Osteocyte (in vitro differentiated cells): Measurements from ENCODE around the gene SFR1. TPM values are rescaled to one million over a fixed set of nuclear protein-coding genes. Genes with fewer than 3 reads are reported as not detected.

ENCODE experiments used
- DNase-seq: peaks from one replicate; pipeline ENCODE4 v3.0.0; 2021; ENCODE audit warnings: mixed read lengths; ENCODE audit not compliant: unreplicated experiment; ENCODE audit errors: extremely low spot score
- H3K27ac Mint-ChIP-seq: one replicate; pipeline ENCODE4 v1.8.0; 2021; ENCODE audit warnings: mild to moderate bottlenecking, mixed read lengths; ENCODE audit not compliant: unreplicated experiment
- H3K27me3 Mint-ChIP-seq: one replicate; pipeline ENCODE4 v1.8.0; 2021; ENCODE audit warnings: mixed read lengths; ENCODE audit not compliant: unreplicated experiment
- H3K36me3 Mint-ChIP-seq: one replicate; pipeline ENCODE4 v1.8.0; 2021; ENCODE audit warnings: mixed read lengths; ENCODE audit not compliant: unreplicated experiment
- H3K4me1 Mint-ChIP-seq: one replicate; pipeline ENCODE4 v1.8.0; 2021; ENCODE audit warnings: mixed read lengths; ENCODE audit not compliant: unreplicated experiment
- H3K4me3 Mint-ChIP-seq: one replicate; pipeline ENCODE4 v1.8.0; 2021; ENCODE audit warnings: mild to moderate bottlenecking, moderate library complexity, mixed read lengths; ENCODE audit not compliant: unreplicated experiment
- H3K9me3 Mint-ChIP-seq: one replicate; pipeline ENCODE4 v1.8.0; 2021; ENCODE audit warnings: mixed read lengths; ENCODE audit not compliant: unreplicated experiment
- total RNA-seq: library from RNA; stranded (reverse); gene quantifications from 2 replicates; pipeline ENCODE4 v1.2.1, GENCODE V29; 2021
- TF ChIP-seq, protein P1 (sequence below): fragments of 200-600 bp; sonication (generic); IDR thresholded peaks from 2 replicates; pipeline ENCODE4 v1.5.0; 2021; ENCODE audit warnings: antibody characterized with exemption, mild to moderate bottlenecking, moderate library complexity

The SFR1 gene
- total RNA-seq, 1 donor from 2014 or later: 7.0 TPM

DNA sequence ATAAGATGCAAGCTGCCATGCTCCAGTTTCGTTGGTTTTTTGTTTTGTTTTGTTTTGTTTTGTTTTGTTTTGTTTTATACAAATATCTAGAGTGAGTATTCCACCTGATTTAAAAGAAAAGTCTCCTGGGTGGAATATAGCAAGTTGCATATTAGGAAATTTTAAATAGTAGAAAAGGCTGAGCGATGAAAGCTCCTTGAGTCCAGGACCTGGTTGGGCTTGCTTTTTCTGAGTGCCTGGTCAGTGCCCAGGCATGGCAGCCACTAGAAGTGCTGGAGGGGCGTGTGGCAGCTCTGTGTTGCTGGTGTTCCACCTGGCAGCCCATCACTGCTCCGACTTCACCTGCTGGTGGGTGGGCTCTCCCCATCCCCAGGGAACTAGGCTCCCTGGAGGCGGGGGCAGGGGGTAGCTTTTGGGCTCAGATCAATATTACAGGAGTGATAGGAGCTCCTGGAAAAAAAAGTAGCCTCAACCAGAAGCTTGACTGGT lies 44.3 kb upstream of the SFR1 start:
- Mint-ChIP-seq H3K9me3 (no peaks in the 10 kb centered on the region), H3K27me3 (peaks cover 6% of the 10 kb centered on the region), H3K27ac (no peak overlapping the region), H3K4me1 (no peaks in the 10 kb centered on the region), H3K4me3 (no peak overlapping the region), H3K36me3 (no peaks in the 10 kb centered on the region)
- TF ChIP-seq, protein P1, sequence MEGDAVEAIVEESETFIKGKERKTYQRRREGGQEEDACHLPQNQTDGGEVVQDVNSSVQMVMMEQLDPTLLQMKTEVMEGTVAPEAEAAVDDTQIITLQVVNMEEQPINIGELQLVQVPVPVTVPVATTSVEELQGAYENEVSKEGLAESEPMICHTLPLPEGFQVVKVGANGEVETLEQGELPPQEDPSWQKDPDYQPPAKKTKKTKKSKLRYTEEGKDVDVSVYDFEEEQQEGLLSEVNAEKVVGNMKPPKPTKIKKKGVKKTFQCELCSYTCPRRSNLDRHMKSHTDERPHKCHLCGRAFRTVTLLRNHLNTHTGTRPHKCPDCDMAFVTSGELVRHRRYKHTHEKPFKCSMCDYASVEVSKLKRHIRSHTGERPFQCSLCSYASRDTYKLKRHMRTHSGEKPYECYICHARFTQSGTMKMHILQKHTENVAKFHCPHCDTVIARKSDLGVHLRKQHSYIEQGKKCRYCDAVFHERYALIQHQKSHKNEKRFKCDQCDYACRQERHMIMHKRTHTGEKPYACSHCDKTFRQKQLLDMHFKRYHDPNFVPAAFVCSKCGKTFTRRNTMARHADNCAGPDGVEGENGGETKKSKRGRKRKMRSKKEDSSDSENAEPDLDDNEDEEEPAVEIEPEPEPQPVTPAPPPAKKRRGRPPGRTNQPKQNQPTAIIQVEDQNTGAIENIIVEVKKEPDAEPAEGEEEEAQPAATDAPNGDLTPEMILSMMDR: no peak
- no peak for DNase-seq

GRCh38 chr10:104080762-104081161 lies 41.2 kb upstream of the SFR1 start:
- H3K27me3 Mint-ChIP-seq: peaks cover 8% of the 10 kb centered on the region
- H3K27ac Mint-ChIP-seq: no peak overlapping the region
- no peak for DNase-seq
- no peaks in the 10 kb centered on the region for H3K9me3 Mint-ChIP-seq
- no peaks in the 10 kb centered on the region for H3K4me1 Mint-ChIP-seq
- TF ChIP-seq, protein P1: peak; percentile 15
- H3K4me3 Mint-ChIP-seq: no peak overlapping the region
- no peaks in the 10 kb centered on the region for H3K36me3 Mint-ChIP-seq

DNA sequence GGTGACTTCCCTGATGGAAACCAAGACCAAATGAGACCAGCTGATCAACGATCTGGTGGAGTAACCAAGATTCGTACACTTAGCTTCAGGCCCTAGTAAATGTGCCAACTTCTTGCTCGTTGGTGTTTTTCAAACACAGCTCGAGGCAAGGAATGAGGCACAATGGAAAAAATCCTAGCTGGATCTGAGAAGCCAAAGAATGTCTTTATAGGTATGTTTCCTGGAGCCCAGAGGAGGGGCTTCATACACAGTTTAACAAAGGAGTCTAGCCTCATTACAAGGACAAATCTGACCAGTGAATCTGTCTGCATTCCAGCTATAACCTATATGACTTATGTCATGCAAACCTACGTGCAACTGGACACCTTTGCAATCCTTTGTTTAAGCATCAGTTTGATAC lies 40.0 kb upstream of the SFR1 start:
- no peaks in the 10 kb centered on the region for H3K9me3 Mint-ChIP-seq
- H3K36me3 Mint-ChIP-seq: no peaks in the 10 kb centered on the region
- H3K27ac Mint-ChIP-seq: no peak overlapping the region
- H3K4me1 Mint-ChIP-seq: no peaks in the 10 kb centered on the region
- TF ChIP-seq, protein P1: no peak
- peaks cover 8% of the 10 kb centered on the region for H3K27me3 Mint-ChIP-seq
- no peak overlapping the region for H3K4me3 Mint-ChIP-seq
- DNase-seq: no peak

GRCh38 chr10:104084482-104085142 lies 37.4 kb upstream of the SFR1 start:
- no peaks in the 10 kb centered on the region for H3K9me3 Mint-ChIP-seq
- H3K4me3 Mint-ChIP-seq: no peak overlapping the region
- no peaks in the 10 kb centered on the region for H3K36me3 Mint-ChIP-seq
- TF ChIP-seq, protein P1: no peak
- no peak overlapping the region for H3K27ac Mint-ChIP-seq
- no peak for DNase-seq
- peaks cover 4% of the 10 kb centered on the region for H3K27me3 Mint-ChIP-seq
- no peaks in the 10 kb centered on the region for H3K4me1 Mint-ChIP-seq

- no peaks in the 10 kb centered on the region for H3K9me3 Mint-ChIP-seq
- DNase-seq: no peak
- H3K4me3 Mint-ChIP-seq: no peak within 1 kb of the TSS
Measured at GRCh38 chr10:104085801-104086400, 36.1 kb upstream of the SFR1 start, which contains the start of gene COL17A1. Gene COL17A1 (minus strand): TSS chr10:104085880. CDS start chr10:104080673, 5,207 bp downstream.

More at GRCh38 chr10:104085801-104086400, 36.1 kb upstream of the SFR1 start, which contains the start of gene COL17A1:
- Mint-ChIP-seq H3K4me1 (peaks cover 4% of the 10 kb centered on the region), H3K27me3 (peaks cover 4% of the 10 kb centered on the region), H3K36me3 (no peaks in the 10 kb centered on the region), H3K27ac (no peak within 1 kb of the TSS)
- TF ChIP-seq, protein P1: no peak
